GOT3 (cell line): ENCODE results near the gene DDAH2.

Experiments
- DNase-seq: peaks from one replicate; lab custom pipeline; 2025; ENCODE audit warnings: mixed read lengths; lab: John Stamatoyannopoulos, UW

The DDAH2 gene

GRCh38 chr6:31732029-31732428 lies 2.9 kb upstream of the DDAH2 start:
- no peak for DNase-seq

- no peak for DNase-seq
These were observed 1.6 kb upstream of the DDAH2 start for GRCh38 chr6:31730631-31731086.

- peak; percentile 59 for DNase-seq
These were observed 1.0 kb upstream of the DDAH2 start for GRCh38 chr6:31729979-31730630.

GRCh38 chr6:31729515-31729978 lies 448 bp upstream of the DDAH2 start:
- peak; percentile 72 for DNase-seq

- DNase-seq, result no peak
These were observed 1.1 kb downstream of the DDAH2 start for GRCh38 chr6:31727717-31728671.

DNA sequence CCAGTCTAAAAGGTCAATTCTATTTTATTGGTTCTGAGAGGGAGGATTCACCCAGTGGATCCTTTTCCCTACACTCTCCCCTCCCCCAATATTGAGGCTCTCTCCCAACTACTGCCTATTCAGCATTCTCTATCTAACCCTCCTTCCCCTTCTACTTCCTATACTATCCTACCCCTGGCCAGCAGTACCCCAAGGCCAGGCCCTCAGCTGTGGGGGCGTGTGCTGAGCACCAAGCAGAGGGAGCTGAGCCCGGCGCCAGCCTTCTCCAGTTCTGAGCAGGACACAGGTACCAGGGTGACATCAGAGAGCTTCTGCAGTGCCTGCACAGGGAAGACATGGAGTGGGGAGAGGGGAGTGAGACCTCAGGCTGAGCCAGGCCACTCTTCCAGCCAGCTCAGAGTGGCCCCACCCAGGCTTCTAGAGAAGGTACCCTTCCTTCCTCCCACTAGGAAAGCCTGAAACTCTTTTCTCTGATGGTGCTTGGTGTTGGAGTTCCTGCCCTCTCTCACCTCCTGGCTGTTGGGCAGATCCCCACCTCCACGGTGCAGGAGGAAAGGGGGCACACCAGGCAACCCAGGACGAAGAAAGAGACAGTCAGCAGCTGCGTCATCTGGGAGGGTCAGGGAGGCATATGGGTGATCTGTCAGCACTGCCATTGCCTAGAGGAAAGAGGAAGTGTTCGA lies 1.9 kb downstream of the DDAH2 start:
- no peak for DNase-seq

DNA sequence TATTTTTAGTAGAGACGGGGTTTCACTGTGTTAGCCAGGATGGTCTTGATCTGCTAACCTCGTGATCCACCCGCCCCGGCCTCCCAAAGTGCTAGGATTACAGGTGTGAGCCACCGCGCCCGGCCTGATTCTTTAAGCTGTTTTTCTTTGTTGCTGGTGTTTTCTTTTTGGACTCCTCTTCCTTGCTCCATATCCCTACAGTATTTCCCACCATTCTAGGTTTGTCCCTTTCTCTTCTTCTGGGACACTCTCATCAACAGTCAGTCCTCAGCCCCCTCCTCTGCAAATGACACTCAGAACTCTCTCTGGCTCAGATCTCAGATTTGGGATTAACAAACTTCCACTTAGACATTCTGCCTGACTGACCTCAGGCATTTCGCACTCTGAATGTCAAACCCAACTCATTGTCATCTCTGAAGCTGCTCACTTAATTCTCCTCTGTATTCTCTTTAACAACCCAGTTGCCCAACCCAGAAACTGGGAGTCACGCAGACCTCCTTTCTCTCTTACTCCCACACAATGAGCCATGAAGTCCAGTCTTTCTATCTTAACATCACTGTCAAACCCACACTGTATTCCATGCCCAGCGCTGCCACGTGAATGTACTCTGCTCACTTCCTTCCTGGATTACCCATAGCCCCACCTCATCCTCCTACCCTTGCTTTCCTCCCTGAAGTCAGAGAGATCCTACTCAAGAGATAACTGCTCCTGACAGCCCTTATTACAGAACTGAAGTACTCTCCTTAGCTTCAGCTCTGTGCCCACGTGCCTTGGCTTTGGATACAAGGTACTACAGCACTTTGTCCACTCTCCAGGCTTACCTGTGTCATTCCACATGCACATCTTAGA lies 3.4 kb downstream of the DDAH2 start:
- DNase-seq, result no peak

GRCh38 chr6:31723980-31724691 lies 5.0 kb downstream of the DDAH2 start:
- DNase-seq, result no peak

DNA sequence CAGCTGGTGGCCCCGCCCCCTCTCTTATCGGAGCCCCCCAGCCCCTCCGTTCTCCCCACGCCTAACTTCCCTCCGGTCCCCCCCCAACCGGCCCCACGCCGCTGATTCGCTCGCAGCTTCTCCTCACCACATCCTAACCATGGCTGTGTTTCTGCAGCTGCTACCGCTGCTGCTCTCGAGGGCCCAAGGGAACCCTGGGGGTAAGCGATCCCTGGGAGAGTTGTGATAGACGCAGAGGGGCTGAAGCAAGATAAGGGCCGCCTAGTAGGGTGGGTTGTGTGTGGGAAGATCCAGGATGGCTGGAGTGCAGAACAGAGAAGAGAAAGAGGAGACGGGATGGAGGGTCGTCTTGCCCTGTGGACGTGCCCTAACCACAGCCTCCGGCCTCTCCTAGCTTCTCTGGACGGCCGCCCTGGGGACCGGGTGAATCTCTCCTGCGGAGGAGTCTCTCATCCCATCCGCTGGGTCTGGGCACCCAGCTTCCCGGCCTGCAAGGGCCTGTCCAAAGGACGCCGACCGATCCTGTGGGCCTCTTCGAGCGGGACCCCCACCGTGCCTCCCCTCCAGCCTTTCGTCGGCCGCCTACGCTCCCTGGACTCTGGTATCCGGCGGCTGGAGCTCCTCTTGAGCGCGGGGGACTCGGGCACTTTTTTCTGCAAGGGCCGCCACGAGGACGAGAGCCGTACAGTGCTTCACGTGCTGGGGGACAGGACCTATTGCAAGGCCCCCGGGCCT lies 5.7 kb downstream of the DDAH2 start, which contains the start of gene MPIG6B:
Gene MPIG6B, plus strand, starts transcription at position 129 of the 735 bp plus-strand sequence. Its CDS starts 11 bp downstream, at position 140.
- DNase-seq, result no peak

DNA sequence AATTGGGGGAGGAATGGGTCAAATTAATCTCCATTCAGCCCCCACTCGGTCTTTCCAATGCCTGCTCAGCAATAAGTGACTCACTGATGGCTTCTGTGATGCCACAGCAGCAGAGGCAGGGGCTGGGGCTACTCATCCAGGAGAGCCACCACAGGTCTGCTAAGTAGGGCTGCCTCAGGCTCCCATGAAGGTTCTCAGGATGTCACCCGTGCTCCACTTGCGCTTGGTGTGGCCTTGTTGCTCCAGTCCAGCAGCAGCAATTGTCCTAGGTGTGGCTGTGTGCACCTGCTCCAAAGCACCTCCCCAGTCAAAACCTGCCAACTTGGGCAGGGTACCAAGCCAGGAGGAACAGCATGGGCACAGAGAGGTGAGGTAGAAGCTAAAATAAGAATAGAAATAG lies 6.9 kb downstream of the DDAH2 start:
- no peak for DNase-seq

- DNase-seq, result no peak
These were observed 7.6 kb downstream of the DDAH2 start, which contains the start of gene LY6G6C for GRCh38 chr6:31721351-31722020. Gene LY6G6C, minus strand, starts transcription at chr6:31721746. Its CDS starts 67 bp downstream, at chr6:31721679.

DNA sequence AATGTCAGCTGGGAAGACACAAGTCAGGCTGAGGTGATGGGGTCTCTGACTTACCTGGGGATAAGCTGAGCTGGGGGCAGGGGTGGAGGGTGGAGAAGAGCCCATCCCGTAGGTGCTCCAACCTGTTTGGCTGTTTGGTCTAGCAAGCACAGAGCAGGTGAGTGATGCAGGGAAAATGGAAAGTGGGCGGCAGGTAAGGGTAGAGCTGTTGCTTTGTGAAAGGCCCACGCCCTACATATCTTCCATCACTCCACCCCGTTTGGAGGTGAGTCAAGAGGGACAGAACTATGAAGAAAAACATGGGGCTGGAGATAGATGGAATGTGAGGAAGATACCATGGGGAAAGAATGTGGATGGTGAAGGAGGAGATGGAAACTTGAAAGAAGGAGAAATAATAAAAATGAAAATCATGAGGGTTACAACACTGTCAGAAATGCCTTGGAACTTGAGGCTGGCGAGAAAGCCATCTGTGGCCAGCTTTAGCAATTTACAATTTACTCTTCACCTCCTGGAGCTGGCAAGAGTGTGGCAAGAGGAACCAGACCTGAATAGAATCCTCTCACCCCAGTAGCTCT lies 8.8 kb downstream of the DDAH2 start:
- no peak for DNase-seq

GRCh38 chr6:31719001-31719400 lies 10.1 kb downstream of the DDAH2 start:
- no peak for DNase-seq

- no peak for DNase-seq
These were observed 10.8 kb downstream of the DDAH2 start for GRCh38 chr6:31718265-31718664.

- DNase-seq, result no peak
These were observed 11.4 kb downstream of the DDAH2 start for GRCh38 chr6:31717499-31718222.

- DNase-seq, result no peak
These were observed 13.8 kb downstream of the DDAH2 start, which contains the start of gene LY6G6D for GRCh38 chr6:31715022-31715958. Gene LY6G6D, plus strand, starts transcription at chr6:31715348. Its CDS starts 8 bp downstream, at chr6:31715356.
